KOPT-K1 (cell line): ENCODE data around the gene LRRC7.

Experiments used
- H3K27ac ChIP-seq: fragments of 200-600 bp; sonication (generic); 2 replicates; pipeline ENCODE4 v1.5.1; 2016; ENCODE audit warnings: antibody characterized with exemption, mild to moderate bottlenecking, low read depth, low read length; ENCODE audit not compliant: poor library complexity, severe bottlenecking
- H3K36me3 ChIP-seq: fragments of 200-600 bp; sonication (generic); 2 replicates; pipeline ENCODE4 v1.5.1; 2017; ENCODE audit warnings: antibody characterized with exemption, mild to moderate bottlenecking, low read length, moderate library complexity; ENCODE audit not compliant: insufficient read depth
- H3K9me3 ChIP-seq: fragments of 200-600 bp; sonication (generic); 2 replicates; pipeline ENCODE4 v1.5.1; 2017; ENCODE audit warnings: antibody characterized with exemption, low read length, mild to moderate bottlenecking; ENCODE audit not compliant: insufficient read depth, poor library complexity, severe bottlenecking

LRRC7 gene

GRCh38 chr1:69569175-69569541 is 1.4 kb downstream of the LRRC7 start:
- H3K27ac ChIP-seq: no peak overlapping the region
- H3K9me3 ChIP-seq: peaks cover 4% of the 10 kb centered on the region
- no peaks in the 10 kb centered on the region for H3K36me3 ChIP-seq

- Histone ChIP-seq H3K9me3 (peaks cover 4% of the 10 kb centered on the region), H3K27ac (no peak overlapping the region), H3K36me3 (no peaks in the 10 kb centered on the region)
Measured at GRCh38 chr1:69569576-69570328, 2.0 kb downstream of the LRRC7 start.

GRCh38 chr1:69570356-69570755 is 2.6 kb downstream of the LRRC7 start:
- H3K9me3 ChIP-seq: peaks cover 4% of the 10 kb centered on the region

GRCh38 chr1:69572921-69573320 is 5.2 kb downstream of the LRRC7 start:
- Histone ChIP-seq H3K9me3 (peaks cover 4% of the 10 kb centered on the region), H3K27ac (no peak overlapping the region), H3K36me3 (no peaks in the 10 kb centered on the region)

More at GRCh38 chr1:69570356-69570755, 2.6 kb downstream of the LRRC7 start:
- Histone ChIP-seq H3K36me3 (no peaks in the 10 kb centered on the region), H3K27ac (no peak overlapping the region)

- no peak overlapping the region for H3K27ac ChIP-seq
- H3K36me3 ChIP-seq: no peaks in the 10 kb centered on the region
- H3K9me3 ChIP-seq: peaks cover 4% of the 10 kb centered on the region
Measured at GRCh38 chr1:69573911-69574310, 6.2 kb downstream of the LRRC7 start.

GRCh38 chr1:69585666-69586065 is 17.9 kb downstream of the LRRC7 start:
- Histone ChIP-seq H3K36me3 (no peaks in the 10 kb centered on the region), H3K27ac (no peak overlapping the region), H3K9me3 (no peaks in the 10 kb centered on the region)

- no peaks in the 10 kb centered on the region for H3K36me3 ChIP-seq
- H3K9me3 ChIP-seq: no peaks in the 10 kb centered on the region
- H3K27ac ChIP-seq: no peak overlapping the region
Measured at GRCh38 chr1:69587391-69587790, 19.7 kb downstream of the LRRC7 start.

- Histone ChIP-seq H3K27ac (no peak overlapping the region), H3K36me3 (no peaks in the 10 kb centered on the region), H3K9me3 (no peaks in the 10 kb centered on the region)
Measured at GRCh38 chr1:69589799-69590198, 22.1 kb downstream of the LRRC7 start.

GRCh38 chr1:69592341-69592740 is 24.6 kb downstream of the LRRC7 start:
- no peaks in the 10 kb centered on the region for H3K36me3 ChIP-seq
- H3K9me3 ChIP-seq: no peaks in the 10 kb centered on the region
- no peak overlapping the region for H3K27ac ChIP-seq

GRCh38 chr1:69595486-69595885 is 27.8 kb downstream of the LRRC7 start:
- H3K27ac ChIP-seq: no peak overlapping the region
- no peaks in the 10 kb centered on the region for H3K9me3 ChIP-seq
- no peaks in the 10 kb centered on the region for H3K36me3 ChIP-seq

GRCh38 chr1:69611316-69611715 is 43.6 kb downstream of the LRRC7 start:
- Histone ChIP-seq H3K9me3 (no peaks in the 10 kb centered on the region), H3K27ac (no peak overlapping the region), H3K36me3 (no peaks in the 10 kb centered on the region)

GRCh38 chr1:69613414-69613813 is 45.7 kb downstream of the LRRC7 start:
- Histone ChIP-seq H3K27ac (no peak overlapping the region), H3K36me3 (no peaks in the 10 kb centered on the region), H3K9me3 (no peaks in the 10 kb centered on the region)

- no peak overlapping the region for H3K27ac ChIP-seq
- H3K9me3 ChIP-seq: no peaks in the 10 kb centered on the region
- H3K36me3 ChIP-seq: no peaks in the 10 kb centered on the region
Measured at GRCh38 chr1:69638673-69639072, 71.0 kb downstream of the LRRC7 start.

GRCh38 chr1:69639159-69639558 is 71.4 kb downstream of the LRRC7 start:
- H3K27ac ChIP-seq: no peak overlapping the region
- H3K36me3 ChIP-seq: no peaks in the 10 kb centered on the region
- no peaks in the 10 kb centered on the region for H3K9me3 ChIP-seq

GRCh38 chr1:69643266-69643665 is 75.5 kb downstream of the LRRC7 start:
- Histone ChIP-seq H3K9me3 (no peaks in the 10 kb centered on the region), H3K27ac (no peak overlapping the region), H3K36me3 (no peaks in the 10 kb centered on the region)

GRCh38 chr1:69645477-69645876 is 77.8 kb downstream of the LRRC7 start:
- no peak overlapping the region for H3K27ac ChIP-seq
- H3K36me3 ChIP-seq: no peaks in the 10 kb centered on the region
- H3K9me3 ChIP-seq: no peaks in the 10 kb centered on the region
